DLD1 (cell line): ENCODE measurements around the gene THOC6.
"Not testable (repeated sequence)": the region's sequence is repeated elsewhere in the genome, so short reads cannot be mapped to it uniquely, and the experiment has no call there.

Experiments
- in situ Hi-C: cut with HindIII; loops from 2 replicates; pipeline ENCODE4 v1.10.0; 2017; ENCODE audit warnings: low sequenced_read_pairs

Gene THOC6

DNA sequence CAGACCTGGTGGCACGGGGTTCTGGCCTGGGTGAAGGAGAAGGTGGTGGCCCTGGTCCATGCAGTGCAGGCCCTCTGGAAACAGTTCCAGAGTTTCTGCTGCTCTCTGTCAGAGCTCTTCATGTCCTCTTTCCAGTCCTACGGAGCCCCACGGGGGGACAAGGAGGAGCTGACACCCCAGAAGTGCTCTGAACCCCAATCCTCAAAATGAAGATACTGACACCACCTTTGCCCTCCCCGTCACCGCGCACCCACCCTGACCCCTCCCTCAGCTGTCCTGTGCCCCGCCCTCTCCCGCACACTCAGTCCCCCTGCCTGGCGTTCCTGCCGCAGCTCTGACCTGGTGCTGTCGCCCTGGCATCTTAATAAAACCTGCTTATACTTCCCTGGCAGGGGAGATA, 45.3 kb downstream of the THOC6 start:
- in situ Hi-C loops = not testable (repeated sequence)

GRCh38 chr16:3070608-3071111, 46.8 kb downstream of the THOC6 start:
- in situ Hi-C loops = no loop called here

GRCh38 chr16:3071655-3072054, 47.8 kb downstream of the THOC6 start:
- in situ Hi-C loops = no loop called here

- in situ Hi-C loops = not testable (repeated sequence)
Observed at GRCh38 chr16:3072148-3072547, 48.3 kb downstream of the THOC6 start.

- in situ Hi-C loops = not testable (repeated sequence)
Observed at GRCh38 chr16:3072576-3073263, 48.9 kb downstream of the THOC6 start.

DNA sequence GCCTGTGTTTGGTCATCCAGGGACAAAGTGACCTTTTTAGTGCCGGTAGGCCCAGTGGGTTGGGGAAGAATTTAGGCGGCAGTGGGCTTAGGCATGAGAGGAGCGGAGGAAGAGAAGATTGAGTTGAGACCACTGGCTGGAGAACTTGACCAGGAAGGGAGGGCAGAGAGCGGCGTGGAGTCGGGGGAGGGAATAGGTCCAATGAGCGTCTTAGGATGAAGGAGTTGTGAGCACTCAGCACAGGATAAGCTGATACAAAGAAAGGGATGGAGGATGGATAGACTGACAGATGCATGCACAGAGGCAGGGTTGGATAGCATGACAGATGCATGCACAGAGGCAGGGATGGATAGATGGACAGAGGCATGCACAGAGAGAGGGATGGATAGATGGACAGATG, 49.6 kb downstream of the THOC6 start:
- in situ Hi-C loops = no loop called here

DNA sequence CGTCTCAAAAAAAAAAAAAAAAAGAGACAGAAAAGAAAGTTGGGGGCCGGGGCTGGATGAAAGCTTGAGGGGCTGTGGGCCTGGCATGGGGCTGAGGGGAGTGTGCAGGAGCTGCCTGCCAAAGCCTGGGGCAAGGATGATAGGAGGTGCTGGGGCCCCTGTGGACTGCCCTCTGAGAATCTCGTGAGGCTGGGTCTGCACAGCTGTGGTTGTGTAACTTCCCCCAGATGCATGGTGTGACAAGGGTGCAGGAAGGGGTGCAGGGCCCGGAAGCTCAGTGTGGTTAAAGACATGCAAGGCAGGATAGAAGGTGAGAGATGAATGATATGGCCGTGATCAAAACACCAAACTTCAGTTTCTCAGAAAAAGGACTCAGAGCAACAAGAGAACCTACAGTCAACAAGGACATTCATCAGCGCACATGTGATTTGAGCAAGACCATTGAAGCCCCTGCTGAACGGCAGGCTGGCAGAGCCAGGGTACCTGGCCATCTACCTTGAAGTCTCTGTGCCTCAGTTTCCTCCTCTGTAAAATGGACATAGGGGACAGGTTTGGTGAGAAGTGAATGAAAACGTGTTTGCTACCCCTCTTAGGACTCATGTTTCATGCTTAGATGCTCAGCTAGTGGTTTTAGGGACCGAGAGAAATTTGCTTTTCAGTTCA, 51.2 kb downstream of the THOC6 start:
- in situ Hi-C loops = no loop called here

DNA sequence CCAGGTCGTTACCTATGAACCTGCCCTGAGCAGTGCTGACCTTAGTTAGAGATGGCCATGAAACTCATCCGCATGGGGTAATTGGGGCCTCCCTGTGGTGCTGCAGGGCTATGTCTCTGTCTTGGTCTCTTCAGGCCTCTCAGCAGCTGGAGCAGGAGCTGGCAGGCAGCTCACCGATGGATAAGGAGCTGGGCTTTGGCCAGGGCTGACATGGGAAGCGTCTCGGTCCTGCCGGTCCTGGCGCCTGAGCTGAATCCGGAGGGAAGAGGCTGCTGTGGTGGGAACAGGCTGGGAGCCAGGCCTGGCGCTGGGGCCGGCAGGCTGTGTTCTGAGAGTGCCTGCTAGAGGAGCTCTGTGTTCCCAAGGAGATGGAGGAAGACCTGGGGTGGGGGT, 51.7 kb downstream of the THOC6 start:
- in situ Hi-C loops = no loop called here

DNA sequence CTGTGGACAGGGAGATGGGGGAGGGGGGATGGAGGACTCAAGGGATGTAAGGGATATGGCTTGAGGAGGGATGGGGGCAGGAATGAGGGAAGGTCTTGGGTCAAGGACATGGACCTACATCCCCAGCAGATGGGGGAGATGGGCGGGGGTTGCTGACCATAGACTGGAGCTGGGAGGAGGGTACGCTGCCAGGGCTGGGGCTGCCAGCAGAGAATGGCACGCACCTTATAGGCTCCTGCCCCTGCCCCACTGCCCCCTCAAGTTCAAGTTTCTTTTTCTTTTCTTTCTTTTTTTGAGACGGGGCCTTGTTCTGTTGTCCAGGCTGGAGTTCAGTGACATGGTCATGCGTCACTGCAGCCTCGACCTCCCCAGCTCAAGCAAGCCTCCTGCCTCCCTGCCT, 52.1 kb downstream of the THOC6 start:
- in situ Hi-C loops = not testable (repeated sequence)

DNA sequence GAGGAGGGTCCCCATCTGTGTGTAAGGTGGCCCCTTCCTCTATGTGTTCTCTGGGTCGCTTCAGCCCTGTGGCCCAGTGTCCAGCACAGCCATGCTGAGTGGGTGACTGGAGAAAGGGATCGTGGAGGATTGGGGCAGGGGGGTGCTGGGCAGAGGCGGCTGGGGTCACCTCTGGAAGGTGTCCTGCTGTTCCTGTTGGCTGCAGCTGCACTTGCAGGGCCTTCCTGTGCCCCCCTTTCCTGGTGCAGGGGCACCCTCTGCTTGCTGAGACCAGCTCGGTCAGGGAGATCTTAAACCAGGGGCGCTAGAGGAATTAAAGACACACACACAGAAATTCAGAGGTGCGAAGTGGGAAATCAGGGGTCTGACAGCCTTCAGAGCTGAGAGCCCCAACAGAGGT, 52.7 kb downstream of the THOC6 start:
- in situ Hi-C loops = no loop called here
